Astrocyte of the cerebellum (primary cell): ENCODE data around the gene OSBP.

Experiments used
- DNase-seq: peaks from one replicate; pipeline ENCODE4 v3.0.0-alpha.2; 2011; ENCODE audit warnings: low read depth
- H3K4me3 ChIP-seq: 2 replicates; pipeline ENCODE4 v1.5.1; 2011; ENCODE audit warnings: mild to moderate bottlenecking, low read depth, low read length, moderate library complexity
- in situ Hi-C: cut with HindIII; loops from 2 replicates; pipeline ENCODE4 v1.10.0; 2017; ENCODE audit warnings: low sequenced_read_pairs
- TF ChIP-seq, protein P1 (sequence below): IDR thresholded peaks from 2 replicates; pipeline ENCODE4 v1.5.1; 2012; ENCODE audit warnings: low read length, low read depth, moderate library complexity, mild to moderate bottlenecking; ENCODE audit errors: missing control alignments

OSBP gene

DNA sequence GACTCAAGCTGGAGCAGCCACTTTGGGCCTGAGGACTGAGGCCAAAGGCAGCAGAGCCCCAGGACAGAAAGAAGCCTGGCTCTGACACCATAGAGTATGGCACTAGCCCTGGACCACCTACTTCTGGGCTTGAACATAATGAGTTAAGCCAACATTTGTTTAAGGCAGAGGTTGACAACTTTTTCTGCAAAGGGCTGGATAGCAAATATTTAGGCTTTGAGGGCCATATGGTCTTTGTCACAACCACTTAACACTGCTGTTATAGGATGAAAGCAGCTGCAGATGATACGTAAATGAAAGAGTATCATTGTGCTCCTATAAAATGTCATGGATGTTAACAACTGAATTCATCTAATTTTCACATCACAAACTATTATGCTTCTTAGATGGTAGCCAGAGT is 16.6 kb downstream of the OSBP start:
- no peak overlapping the region for H3K4me3 ChIP-seq
- DNase-seq = no peak
- in situ Hi-C loops = no loop called here
- TF ChIP-seq, protein P1, sequence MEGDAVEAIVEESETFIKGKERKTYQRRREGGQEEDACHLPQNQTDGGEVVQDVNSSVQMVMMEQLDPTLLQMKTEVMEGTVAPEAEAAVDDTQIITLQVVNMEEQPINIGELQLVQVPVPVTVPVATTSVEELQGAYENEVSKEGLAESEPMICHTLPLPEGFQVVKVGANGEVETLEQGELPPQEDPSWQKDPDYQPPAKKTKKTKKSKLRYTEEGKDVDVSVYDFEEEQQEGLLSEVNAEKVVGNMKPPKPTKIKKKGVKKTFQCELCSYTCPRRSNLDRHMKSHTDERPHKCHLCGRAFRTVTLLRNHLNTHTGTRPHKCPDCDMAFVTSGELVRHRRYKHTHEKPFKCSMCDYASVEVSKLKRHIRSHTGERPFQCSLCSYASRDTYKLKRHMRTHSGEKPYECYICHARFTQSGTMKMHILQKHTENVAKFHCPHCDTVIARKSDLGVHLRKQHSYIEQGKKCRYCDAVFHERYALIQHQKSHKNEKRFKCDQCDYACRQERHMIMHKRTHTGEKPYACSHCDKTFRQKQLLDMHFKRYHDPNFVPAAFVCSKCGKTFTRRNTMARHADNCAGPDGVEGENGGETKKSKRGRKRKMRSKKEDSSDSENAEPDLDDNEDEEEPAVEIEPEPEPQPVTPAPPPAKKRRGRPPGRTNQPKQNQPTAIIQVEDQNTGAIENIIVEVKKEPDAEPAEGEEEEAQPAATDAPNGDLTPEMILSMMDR = no peak

DNA sequence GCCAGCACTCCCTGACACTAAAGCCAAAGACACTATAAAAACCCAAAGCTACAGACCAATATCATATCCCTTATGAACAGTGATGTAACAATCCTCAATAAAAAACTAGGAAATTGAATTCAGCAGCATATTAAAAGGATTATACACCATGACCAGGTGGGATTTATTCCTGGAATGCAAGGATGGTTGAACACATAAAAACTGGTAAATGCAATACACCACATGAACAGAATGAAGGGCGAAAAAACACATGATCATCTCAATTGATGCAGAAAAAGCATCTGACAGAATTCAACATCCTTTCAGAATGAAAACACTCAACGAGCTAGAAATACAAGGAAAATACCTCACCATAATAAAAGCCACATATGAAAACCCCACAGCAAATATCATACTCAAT is 31.3 kb downstream of the OSBP start:
- no peak for DNase-seq
- in situ Hi-C loops = no loop called here
- no peak overlapping the region for H3K4me3 ChIP-seq
- TF ChIP-seq, protein P1 = no peak

DNA sequence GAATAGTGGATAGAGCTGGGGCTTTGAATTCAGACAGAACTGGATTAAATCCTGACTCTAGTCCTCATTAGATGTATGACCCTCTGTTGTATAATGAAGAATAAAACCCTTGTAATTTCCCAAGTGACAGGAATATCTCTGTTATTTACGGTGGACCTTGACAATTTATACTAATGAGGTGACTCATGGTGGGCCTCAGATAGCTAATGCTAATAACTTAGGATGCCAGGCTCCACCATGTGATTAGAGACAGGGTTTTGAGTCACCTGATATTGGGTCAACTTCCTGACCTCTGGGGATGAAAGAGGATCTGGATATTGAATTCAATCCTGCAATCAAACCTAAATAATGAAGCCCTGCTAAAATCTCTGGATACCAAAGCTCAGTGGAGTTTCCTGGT is 33.6 kb downstream of the OSBP start:
- TF ChIP-seq, protein P1 = no peak
- no peak overlapping the region for H3K4me3 ChIP-seq
- in situ Hi-C loops = no loop called here
- no peak for DNase-seq

DNA sequence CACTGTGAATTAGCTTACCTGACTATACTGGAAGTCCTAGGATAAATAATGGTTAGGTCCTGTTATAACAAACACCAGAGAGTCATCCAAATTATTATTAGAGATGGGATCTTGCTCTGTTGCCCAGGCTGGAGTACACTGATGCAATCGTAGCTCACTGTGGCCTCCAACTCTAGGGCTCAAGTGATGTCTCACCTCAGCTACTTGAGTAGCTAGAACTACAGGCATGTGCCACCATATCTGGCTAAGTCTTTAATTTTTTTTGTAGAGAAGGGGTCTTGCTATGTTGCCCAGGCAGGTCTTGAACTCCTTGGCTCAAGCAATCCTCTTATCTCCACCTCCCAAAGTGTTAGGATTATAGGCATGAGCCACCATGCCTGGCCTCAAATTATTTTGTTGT is 37.2 kb downstream of the OSBP start:
- no peak overlapping the region for H3K4me3 ChIP-seq
- TF ChIP-seq, protein P1 = no peak
- in situ Hi-C loops = no loop called here
- DNase-seq = no peak

DNA sequence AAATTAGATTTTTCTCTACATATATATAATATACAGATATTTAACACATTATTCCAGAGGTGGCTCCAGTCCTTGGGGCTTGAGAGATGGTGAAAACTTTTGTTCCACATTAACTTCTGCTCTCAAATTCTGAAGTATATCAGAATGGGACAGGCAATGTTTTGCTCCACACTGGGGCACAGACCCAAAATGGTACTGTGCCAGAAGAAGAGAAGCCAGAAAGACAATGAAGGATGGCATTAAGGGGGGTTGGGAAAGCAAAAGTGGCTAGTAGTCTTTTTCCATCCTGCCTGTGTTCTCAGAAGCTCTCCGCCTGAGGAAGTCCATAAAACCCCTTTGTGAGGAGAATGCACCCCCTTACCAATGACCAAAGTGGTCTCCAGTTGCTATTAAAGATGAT is 40.1 kb downstream of the OSBP start:
- in situ Hi-C loops = no loop called here

DNA sequence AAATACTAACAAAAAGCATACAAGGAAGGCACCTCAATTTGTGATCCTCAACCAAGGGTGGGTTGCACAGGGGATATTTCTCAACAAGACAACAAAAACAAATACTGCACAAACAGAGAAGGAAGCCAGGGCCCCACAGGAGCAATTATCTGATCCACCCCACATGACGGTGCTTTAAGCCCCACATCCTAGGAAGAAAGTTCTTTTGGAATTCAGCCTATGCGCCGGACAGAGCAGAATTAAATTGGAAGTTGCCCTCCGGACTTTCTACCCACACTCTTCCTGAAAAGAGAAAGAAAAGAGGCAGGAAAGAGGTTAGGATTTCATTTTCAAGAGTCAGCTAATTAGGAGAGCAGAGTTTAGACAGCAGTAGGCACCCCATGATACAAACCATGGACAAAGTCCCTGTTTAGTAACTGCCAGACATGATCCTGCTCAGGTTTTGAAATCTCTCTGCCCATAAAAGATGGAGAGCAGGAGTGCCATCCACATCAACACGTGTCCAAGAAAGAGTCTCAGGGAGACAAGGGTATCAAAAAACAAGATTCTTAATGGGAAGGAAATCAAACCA is 40.6 kb downstream of the OSBP start:
- TF ChIP-seq, protein P1 = no peak
- H3K4me3 ChIP-seq = no peak overlapping the region
- no peak for DNase-seq
- in situ Hi-C loops = no loop called here

More for the DNA sequence above, 40.1 kb downstream of the OSBP start:
- TF ChIP-seq, protein P1 = no peak
- H3K4me3 ChIP-seq = no peak overlapping the region
- no peak for DNase-seq
